Effector CD8-positive, alpha-beta T cell (primary cell): Measurements from ENCODE around the gene RNF208.

Experiments
- DNase-seq: peaks from one replicate; lab custom pipeline; 2025; lab: John Stamatoyannopoulos, UW

The RNF208 gene

DNA sequence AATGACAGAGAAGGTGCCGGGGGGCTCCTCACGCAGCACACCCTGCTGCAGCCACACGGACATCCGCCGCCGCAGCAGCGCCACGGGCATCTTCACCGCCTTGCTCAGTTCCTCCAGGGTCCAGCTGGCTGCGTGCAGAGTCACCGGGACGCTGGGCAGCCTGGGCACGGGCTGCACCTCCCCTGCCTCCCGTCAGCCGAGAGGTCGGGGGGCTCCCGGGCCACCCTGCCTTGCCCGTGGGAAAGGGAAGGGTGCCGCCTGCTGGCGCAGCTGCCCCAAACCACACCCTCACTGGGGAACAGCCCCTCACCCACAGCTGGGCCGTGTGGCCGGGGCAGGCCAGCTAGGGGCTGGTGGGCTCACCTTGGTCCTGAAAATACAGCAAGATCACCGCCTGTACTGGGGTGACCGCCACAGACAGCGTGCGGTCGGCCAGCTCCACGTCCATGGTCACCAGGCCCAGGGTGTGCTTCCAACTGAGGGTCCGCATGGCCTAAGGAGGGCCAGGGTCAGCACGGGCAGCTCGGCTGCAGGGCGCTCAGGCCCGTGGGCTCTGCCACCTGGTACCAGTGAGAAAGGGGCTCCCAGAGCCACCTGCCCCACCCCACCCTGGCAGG, 46.6 kb downstream of the RNF208 start:
- DNase-seq = no peak

DNA sequence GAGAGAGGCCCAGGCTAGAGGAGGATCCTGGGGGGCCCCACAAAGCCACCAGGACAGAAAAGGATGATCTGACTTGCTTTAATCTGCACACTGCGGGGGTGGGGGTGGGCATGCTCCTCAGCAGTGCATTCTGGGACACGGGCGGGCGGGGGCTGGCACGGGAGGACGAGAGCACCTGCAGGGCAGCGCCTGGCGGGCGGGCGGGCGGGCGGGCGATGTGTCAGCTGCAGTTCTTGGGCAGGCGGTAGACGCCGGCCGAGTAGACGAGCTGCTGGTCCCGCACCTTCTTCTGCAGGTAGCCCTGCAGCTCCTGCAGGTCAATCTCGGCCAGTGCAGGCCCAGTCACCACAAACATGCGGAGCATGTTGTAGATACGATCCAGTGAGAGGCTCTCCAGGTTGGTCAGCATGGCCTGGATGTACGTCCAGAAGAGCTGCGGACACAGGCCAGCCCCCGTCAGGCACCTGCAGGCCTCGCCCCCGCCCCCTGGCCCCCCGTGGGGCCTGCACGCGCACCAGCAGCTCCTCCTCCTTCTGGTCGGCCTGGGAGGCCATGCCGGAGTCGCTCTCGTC, 47.2 kb downstream of the RNF208 start:
- DNase-seq = no peak

DNA sequence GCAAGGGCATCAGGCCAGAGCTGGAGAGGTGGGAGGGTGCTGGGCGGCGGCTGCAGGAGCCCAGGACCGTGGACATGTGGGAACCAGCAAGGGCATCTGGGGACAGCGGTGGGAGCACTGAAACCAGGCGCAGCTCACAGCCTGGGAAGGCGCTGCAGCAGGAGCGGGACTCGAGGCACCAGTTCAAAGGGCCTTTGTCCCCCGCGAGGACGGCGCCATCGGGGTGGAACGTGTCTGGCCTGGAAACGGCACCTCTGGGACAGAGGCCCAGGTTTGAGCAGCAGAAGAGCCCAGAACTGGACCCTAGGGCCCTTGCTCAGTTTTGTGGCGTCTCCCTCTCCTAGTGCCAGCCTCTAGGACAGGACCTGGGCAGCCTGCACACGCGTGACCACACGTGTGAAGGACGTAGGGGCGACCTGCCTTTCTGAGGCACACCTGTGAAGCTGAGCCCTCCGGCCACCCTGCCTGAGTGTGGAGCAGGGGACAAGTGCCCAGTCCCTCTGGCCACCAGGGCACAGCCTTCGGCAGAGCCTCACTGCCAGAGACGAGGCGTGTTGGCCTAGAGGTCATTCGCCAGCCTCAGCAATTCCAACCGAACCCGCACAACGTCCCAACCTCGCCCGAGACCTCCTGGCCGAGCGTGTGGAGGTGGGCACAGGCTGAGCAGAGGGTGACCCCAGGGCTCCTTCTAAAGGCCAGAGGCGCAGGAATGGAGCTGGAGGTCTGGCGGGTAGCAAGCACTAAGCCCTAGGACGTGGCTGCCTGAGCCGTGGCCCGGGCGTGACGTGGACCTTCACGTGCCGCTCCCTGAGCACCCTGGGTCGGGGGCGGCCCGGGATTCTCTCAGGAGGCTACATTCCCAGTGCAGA, 48.0 kb downstream of the RNF208 start:
- DNase-seq = no peak

DNA sequence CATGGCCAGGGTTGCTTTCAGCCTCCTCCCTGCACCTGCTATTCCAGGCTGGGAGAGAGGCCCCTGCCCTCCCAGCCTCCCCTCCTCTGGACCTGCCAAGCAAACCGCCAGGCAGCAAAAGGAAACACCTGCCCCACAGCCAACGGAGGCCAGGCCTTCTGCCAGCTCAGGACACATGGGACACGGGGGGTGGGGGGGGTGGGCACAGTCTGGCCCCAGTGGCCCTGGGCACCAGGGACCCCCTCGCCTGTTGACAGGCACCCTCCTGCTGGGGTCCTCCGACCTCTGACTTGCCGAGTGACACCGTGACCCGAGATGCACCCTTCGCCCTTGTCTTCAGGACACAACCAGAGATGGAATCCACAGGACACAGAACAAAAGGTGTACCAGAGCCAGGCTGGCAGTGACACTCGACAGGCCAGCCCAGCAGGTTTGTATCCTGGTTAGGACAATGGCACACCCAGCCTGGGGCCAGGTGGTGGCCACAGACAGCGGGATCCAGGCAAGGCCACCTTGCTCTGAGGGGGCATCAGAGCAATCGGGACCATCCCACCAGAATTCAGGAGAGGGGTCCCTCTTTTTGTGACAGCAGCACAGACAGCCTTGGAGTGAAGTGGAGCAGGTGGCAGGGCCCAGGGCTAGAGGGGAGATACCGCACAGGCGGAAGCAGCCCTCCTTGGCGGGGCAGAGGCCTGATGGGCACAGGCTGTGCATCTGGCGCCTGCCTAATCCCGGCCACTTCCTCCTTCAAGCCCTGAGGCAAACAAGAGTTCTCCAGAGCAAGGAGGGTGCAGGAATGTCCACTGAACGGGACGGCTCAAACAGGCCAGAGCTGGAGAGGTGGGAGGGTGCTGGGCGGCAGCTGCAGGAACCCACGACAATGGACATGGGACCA, 48.9 kb downstream of the RNF208 start:
- DNase-seq = no peak

DNA sequence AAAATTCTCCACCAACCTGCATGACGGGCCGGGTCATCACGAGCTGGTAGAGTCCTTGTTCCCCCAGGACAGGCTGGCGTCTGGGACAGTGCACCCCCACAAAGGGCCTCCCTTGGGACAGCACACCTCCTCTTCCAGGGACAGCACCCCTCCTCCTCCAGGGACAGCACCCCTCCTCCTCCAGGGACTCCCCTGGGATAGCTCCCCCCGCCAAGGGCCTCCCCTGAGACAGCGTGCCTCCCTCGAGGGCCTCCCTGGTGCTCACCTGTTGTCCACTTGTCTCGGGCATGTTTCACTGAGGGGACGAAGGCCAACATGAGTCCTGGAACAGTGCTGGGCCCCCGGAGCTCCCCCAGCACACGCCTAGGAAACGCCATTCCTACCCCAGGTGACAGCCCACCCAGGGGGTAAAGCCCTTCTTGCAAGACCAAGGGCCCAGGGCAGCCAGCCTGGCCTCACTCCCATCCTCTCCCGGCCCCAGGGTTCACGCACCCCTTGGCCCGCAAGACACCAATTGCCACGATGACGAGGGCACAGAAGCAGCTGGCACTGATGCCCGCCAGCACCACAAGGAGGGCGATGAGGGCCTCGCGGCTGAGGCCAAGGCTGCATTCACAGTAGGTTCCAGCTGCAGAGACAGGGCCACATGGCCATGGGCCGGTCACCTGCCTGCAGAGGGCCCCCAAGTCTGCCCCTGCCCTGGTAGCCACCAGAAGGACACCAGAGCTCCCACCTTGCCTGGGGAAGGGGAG, 50.7 kb downstream of the RNF208 start:
- no peak for DNase-seq

DNA sequence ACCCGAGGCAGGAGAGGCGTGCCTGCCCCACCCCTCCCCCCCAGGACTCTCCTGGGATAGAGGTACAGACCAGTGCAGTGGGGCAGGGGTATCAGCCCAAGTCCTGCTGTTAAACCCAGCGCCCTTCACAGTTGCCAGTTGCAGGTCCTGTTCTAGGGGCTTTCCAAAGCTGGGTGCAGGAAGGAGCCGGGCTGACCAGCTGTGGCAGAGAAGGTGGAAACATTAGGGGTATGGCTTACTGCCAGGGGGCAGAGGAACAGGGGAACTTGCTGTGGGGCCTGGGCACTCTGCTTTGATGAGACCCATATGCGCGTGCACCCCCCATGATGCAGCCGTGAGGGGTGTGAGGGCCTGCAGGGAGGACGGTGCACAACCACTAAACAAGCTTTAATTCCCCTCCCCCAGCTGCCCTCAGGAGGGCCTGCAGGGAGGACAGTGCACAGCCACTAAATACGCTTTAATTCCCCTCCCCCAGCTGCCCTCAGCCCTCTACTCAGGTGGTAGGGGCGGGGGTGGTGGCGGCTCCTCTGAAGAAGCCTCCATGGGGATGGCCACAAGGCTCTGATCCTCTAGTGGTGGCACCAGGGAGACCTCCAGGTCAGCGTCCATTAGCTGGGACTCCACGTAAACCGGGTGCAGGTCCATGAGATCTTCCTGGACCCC, 51.4 kb downstream of the RNF208 start:
- no peak for DNase-seq
